GM21737 (cell line): ENCODE results near the gene HTRA2.

ENCODE experiments used
- ATAC-seq: cut with Tn5 transposase; IDR thresholded peaks from one replicate; pipeline ENCODE4 v1.9.1; 2021; ENCODE audit warnings: mild to moderate bottlenecking, moderate library complexity; ENCODE audit not compliant: unreplicated experiment

The HTRA2 gene

GRCh38 chr2:74514368-74515270 is 15.1 kb upstream of the HTRA2 start, which contains the start of gene TLX2:
Gene TLX2 (plus strand): TSS chr2:74514450. CDS start chr2:74514807, 357 bp downstream.
- ATAC-seq = no peak

- ATAC-seq = no peak
Observed at GRCh38 chr2:74515271-74515980, 14.3 kb upstream of the HTRA2 start.

DNA sequence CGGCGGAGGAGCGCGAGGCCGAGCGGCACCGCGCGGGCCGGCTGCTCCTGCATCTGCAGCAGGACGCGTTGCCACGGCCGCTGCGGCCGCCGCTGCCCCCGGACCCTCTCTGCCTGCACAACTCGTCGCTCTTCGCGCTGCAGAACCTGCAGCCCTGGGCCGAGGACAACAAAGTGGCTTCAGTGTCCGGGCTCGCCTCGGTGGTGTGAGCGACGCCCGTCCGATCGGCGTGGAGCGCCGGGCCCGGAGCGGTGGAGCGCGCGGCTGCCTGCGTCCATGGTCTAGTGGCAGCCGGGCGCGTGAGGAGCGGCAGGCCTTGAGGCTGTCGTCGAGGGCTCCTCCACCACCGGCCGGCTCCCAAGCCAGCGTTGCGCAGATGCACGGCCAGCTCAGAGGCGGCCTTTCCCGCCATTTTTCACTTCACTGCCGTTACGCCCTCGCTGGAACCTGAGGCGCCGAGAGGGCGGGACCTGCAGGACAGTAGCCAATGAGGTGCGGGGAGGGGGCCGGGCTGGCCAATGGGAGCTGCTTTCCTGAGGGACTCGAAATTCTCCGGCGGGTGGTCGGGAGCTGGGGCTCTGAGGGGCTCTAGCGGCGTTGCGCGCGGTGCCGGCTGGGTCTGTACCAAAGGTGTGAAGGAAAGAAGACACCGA is 13.6 kb upstream of the HTRA2 start:
- ATAC-seq = peak; percentile 54

- no peak for ATAC-seq
Observed at GRCh38 chr2:74516650-74517049, 13.1 kb upstream of the HTRA2 start.

GRCh38 chr2:74522516-74522915 is 7.2 kb upstream of the HTRA2 start:
- no peak for ATAC-seq

DNA sequence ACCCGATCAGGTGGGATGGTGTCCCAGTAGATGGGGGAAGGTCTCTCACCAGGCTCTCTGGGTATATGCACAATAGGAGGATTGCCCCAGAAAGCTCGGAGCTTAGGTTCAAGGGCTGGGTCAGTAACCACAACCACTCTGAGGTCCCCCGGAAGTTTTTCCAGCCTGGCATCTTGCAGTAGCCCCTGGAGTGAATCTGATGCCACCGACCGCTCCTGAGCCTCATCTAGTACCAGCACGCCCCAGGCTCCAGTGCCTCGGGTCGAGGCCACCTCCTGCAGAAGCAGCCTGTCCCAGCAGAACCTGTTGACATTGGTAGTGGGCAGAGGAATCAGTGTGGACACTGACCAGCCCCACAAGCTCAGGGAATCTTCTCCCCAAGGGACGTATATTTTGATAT is 5.7 kb upstream of the HTRA2 start:
- no peak for ATAC-seq

DNA sequence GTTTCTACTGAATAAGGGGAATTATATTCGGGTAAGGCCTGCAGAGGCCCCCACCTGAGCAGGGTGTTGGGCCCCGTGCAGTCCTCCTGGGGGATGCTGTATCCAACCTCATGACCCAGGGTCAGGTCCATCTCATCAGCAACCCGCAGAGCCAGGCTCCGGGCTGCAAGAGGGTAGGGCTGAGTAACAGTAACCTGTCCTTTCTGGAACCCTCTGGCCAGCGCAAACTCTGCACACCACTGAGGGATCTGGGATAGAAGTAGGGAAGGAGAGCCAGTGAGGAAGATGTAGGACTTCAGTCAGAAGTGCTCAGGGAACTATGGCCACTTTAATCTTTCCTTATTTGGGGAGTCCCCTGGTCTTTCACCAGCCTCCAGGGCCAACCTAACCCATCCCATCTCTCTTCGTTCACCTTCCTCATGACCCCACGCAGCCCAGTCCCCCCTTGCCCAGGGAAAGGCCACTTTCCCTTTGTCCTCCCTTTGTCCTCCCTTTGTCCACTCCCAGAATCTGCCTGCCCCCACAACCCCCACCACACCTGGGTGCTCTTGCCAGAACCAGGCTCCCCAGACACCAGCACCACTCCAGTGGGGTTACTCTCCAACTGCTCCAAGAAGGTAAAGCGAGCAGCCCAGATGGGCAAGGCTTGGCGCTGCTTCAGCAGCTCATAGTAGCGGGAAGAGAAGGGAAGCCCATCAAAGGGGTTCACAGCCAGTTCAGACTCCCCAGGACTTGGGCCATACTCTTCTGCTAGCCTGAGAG is 4.6 kb upstream of the HTRA2 start:
- ATAC-seq = no peak

DNA sequence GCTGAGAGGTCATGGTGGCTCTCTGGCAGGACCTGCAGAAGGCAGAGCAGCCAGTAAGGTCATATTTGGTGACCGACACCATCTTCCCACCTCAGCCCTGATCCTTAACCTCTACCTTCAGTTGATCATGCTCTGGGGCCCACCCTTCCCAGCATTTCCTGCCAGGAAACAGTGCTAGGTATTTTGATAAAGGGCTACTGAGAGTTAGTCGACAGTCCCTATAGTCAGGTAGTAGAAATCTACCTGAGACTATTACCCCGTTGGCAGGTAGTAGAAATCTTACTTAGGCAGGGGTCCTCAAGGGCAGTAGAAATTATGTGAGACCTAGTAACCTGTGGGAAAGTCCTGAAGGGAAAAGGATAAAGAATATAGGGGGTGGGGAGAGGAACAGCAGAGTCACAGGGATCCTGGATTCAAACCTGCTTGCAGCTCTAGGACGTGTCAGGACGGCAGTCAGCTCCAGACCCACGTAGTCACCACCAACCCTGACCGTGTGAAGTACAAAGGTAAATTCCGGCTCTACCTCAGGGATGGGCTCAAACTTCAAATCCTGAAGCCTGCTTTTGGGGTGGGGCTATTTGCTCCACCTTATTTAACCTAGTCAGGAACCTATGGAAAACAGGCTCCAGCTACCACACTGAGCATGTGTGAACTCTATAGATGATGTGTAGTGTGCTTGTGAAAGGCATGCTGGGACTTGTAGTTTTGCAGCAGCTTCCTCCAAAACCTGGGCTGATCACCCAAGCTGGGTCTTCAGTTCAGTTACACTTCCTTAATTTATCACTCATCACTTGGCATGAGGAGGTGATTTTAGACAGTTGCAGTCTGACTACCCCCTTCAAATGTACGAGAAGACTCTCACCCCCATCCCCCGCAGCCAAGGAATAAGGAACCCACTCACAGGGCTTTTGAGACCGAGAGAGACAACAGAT is 3.8 kb upstream of the HTRA2 start, which contains the start of gene DQX1:
Gene DQX1, minus strand, starts transcription at position 515 of the 932 bp plus-strand sequence. Its CDS starts 502 bp downstream, at position 13.
- no peak for ATAC-seq

- no peak for ATAC-seq
Observed at GRCh38 chr2:74526649-74527230, 3.0 kb upstream of the HTRA2 start.

GRCh38 chr2:74527741-74528140 is 2.0 kb upstream of the HTRA2 start:
- ATAC-seq = no peak

- ATAC-seq = peak; percentile 5
Observed at GRCh38 chr2:74528600-74529356, 955 bp upstream of the HTRA2 start.

DNA sequence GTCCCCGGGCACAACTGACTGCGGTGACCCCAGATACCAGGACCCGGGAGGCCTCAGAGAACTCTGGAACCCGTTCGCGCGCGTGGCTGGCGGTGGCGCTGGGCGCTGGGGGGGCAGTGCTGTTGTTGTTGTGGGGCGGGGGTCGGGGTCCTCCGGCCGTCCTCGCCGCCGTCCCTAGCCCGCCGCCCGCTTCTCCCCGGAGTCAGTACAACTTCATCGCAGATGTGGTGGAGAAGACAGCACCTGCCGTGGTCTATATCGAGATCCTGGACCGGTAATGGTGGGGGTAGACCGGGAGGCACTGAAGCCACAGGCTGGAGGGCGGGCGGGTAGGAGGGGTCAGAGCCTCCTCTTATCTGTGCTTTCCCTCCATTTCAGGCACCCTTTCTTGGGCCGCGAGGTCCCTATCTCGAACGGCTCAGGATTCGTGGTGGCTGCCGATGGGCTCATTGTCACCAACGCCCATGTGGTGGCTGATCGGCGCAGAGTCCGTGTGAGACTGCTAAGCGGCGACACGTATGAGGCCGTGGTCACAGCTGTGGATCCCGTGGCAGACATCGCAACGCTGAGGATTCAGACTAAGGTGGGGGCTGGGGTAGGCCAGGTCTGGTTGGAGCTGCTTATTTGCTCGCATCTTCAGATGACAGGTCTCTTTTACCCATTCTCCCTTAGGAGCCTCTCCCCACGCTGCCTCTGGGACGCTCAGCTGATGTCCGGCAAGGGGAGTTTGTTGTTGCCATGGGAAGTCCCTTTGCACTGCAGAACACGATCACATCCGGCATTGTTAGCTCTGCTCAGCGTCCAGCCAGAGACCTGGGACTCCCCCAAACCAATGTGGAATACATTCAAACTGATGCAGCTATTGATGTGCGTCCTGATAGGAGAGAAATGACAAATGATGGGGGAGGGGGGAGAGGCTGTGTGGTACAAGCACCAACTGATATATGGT is 780 bp downstream of the HTRA2 start:
- peak; percentile 33 for ATAC-seq

- ATAC-seq = no peak
Observed at GRCh38 chr2:74531666-74532065, 1.9 kb downstream of the HTRA2 start.

DNA sequence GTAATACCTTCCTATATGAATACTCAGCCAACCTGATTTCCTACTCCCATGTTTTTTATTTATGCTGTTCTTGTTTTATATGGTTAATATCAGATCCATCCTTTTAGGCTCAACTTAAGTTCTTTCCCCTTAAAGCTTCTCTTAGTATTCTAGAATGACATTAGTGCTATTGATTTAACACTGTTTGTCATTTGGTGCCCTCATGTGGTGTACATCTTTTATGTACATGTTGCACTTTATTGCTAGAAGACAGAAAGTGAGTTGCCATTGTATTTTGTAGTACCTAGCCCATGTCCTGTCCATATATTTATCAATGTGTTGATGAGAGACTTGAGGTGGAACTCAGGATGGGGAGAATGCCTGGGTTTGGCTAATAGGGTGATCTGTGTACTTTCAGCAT is 2.5 kb downstream of the HTRA2 start:
- ATAC-seq = no peak

- no peak for ATAC-seq
Observed at GRCh38 chr2:74533464-74533863, 3.7 kb downstream of the HTRA2 start.

GRCh38 chr2:74534411-74534810 is 4.7 kb downstream of the HTRA2 start:
- ATAC-seq = no peak

- no peak for ATAC-seq
Observed at GRCh38 chr2:74535440-74535965, 5.8 kb downstream of the HTRA2 start.
